Neural cell (in vitro differentiated cells): Measurements from ENCODE around the gene REEP6. TPM values are rescaled to one million over a fixed set of nuclear protein-coding genes. Genes with fewer than 3 reads are reported as not detected.
"Not testable (repeated sequence)": the region's sequence is repeated elsewhere in the genome, so short reads cannot be mapped to it uniquely, and the experiment has no call there.

Source experiments
- H2AFZ ChIP-seq: fragments of 200-600, 300-800 bp; sonication (generic), shearing (Covaris generic); 2 replicates; pipeline ENCODE4 v1.6.0; 2014; ENCODE audit warnings: low read depth, mild to moderate bottlenecking, antibody characterized with exemption, low read length, moderate library complexity
- H3F3A ChIP-seq: fragments of 200-600 bp; shearing (Covaris generic); 2 replicates; pipeline ENCODE4 v1.6.1; 2016; ENCODE audit warnings: mild to moderate bottlenecking, moderate library complexity, mixed read lengths, antibody characterized with exemption, low read length; ENCODE audit not compliant: insufficient read depth, poor library complexity, severe bottlenecking
- H3K27ac ChIP-seq: fragments of 200-600, 300-800 bp; sonication (generic), shearing (Covaris generic); 2 replicates; pipeline ENCODE4 v1.5.1; 2014; ENCODE audit warnings: mild to moderate bottlenecking, low read length, moderate library complexity
- H3K27me3 ChIP-seq: fragments of 300-800, 200-600 bp; sonication (generic), shearing (Covaris generic); 2 replicates; pipeline ENCODE4 v1.6.0; 2014; ENCODE audit warnings: mild to moderate bottlenecking, low read depth, low read length, moderate library complexity; ENCODE audit not compliant: insufficient read depth
- H3K36me3 ChIP-seq: fragments of 300-800, 200-600 bp; sonication (generic), shearing (Covaris generic); 2 replicates; pipeline ENCODE4 v1.5.1; 2014; ENCODE audit warnings: mild to moderate bottlenecking, antibody characterized with exemption, low read length, moderate library complexity; ENCODE audit not compliant: insufficient read depth
- H3K4me2 ChIP-seq: fragments of 300-800, 200-600 bp; sonication (generic), shearing (Covaris generic); 2 replicates; pipeline ENCODE4 v1.6.0; 2014; ENCODE audit warnings: mild to moderate bottlenecking, low read length
- H3K4me3 ChIP-seq: fragments of 300-800, 200-600 bp; sonication (generic), shearing (Covaris generic); 2 replicates; pipeline ENCODE4 v1.5.1; 2014; ENCODE audit warnings: mild to moderate bottlenecking, low read length, moderate library complexity
- H3K79me2 ChIP-seq: fragments of 200-600 bp; shearing (Covaris generic); replicated peaks from 2 replicates; pipeline ENCODE4 v1.6.0; 2014; ENCODE audit warnings: mild to moderate bottlenecking, low read length, moderate library complexity; ENCODE audit not compliant: insufficient read depth
- H3K9ac ChIP-seq: fragments of 300-800, 200-600 bp; sonication (generic), shearing (Covaris generic); 2 replicates; pipeline ENCODE4 v1.6.1; 2016; ENCODE audit warnings: mild to moderate bottlenecking, low read length, mixed read lengths
- H3K9me2 ChIP-seq: fragments of 200-600 bp; shearing (Covaris generic); 2 replicates; pipeline ENCODE4 v1.6.1; 2016; ENCODE audit warnings: mild to moderate bottlenecking, low read length, mixed read lengths; ENCODE audit not compliant: insufficient read depth
- H3K9me3 ChIP-seq: fragments of 200-600, 300-800 bp; sonication (generic), shearing (Covaris generic); 2 replicates; pipeline ENCODE4 v1.6.1; 2016; ENCODE audit warnings: mild to moderate bottlenecking, mixed run types, low read length, moderate library complexity, mixed read lengths
- H4K20me1 ChIP-seq: fragments of 200-600 bp; shearing (Covaris generic); 2 replicates; pipeline ENCODE4 v1.6.1; 2016; ENCODE audit warnings: mild to moderate bottlenecking, mixed run types; ENCODE audit not compliant: insufficient read depth
- EP300 ChIP-seq: fragments of 450-650 bp; conservative IDR thresholded peaks from 2 replicates; pipeline ENCODE4 v1.6.1; 2014; ENCODE audit warnings: antibody characterized with exemption, mild to moderate bottlenecking, moderate library complexity; ENCODE audit not compliant: poor library complexity, severe bottlenecking
- EZH2 ChIP-seq: fragments of 200-600, 300-800 bp; shearing (Covaris generic), sonication (generic); IDR thresholded peaks from 2 replicates; pipeline ENCODE4 v1.6.1; 2014; ENCODE audit warnings: antibody characterized with exemption, low read length, borderline replicate concordance, mild to moderate bottlenecking; ENCODE audit not compliant: insufficient read depth, poor library complexity, severe bottlenecking
- MXI1 ChIP-seq: fragments of 450-650 bp; conservative IDR thresholded peaks from 2 replicates; pipeline ENCODE4 v1.6.1; 2014; ENCODE audit warnings: antibody characterized with exemption, mild to moderate bottlenecking; ENCODE audit not compliant: poor library complexity, severe bottlenecking
- POLR2AphosphoS5 ChIP-seq: IDR thresholded peaks from 2 replicates; pipeline ENCODE4 v1.6.1; 2012
- RAD21 ChIP-seq: fragments of 450-650 bp; conservative IDR thresholded peaks from 2 replicates; pipeline ENCODE4 v1.6.1; 2014; ENCODE audit warnings: antibody characterized with exemption, mild to moderate bottlenecking, moderate library complexity
- REST ChIP-seq: IDR thresholded peaks from 2 replicates; pipeline ENCODE4 v1.6.1; 2012; ENCODE audit warnings: borderline replicate concordance
- SMC3 ChIP-seq: fragments of 450-650 bp; conservative IDR thresholded peaks from 2 replicates; pipeline ENCODE4 v1.6.1; 2014; ENCODE audit warnings: antibody characterized with exemption, mild to moderate bottlenecking, moderate library complexity; ENCODE audit not compliant: poor library complexity
- TAF1 ChIP-seq: IDR thresholded peaks from 2 replicates; pipeline ENCODE4 v1.6.1; 2012; ENCODE audit warnings: low read depth
- polyA plus RNA-seq: library from polyadenylated mRNA; depleted of rRNA; stranded (reverse); fragments of >200 nt; gene quantifications from 2 replicates; pipeline ENCODE4 v1.2.3, GENCODE V29; 2014
- TF ChIP-seq, protein P1 (sequence below): fragments of 450-650 bp; IDR thresholded peaks from 2 replicates; pipeline ENCODE4 v1.5.1; 2014; ENCODE audit warnings: antibody characterized with exemption, mild to moderate bottlenecking, moderate library complexity; ENCODE audit not compliant: poor library complexity, severe bottlenecking

The REEP6 gene
- polyA plus RNA-seq, 1 donor from 2014 or later, result 10.7 TPM

GRCh38 chr19:1533510-1534150, 42.6 kb downstream of the REEP6 start:
- H3F3A ChIP-seq, result no peaks in the 10 kb centered on the region
- no peak overlapping the region for H3K4me3 ChIP-seq
- H3K27ac ChIP-seq, result no peak overlapping the region
- H3K9ac ChIP-seq, result no peak overlapping the region
- no peak overlapping the region for H3K4me2 ChIP-seq
- H3K79me2 ChIP-seq, result no peaks in the 10 kb centered on the region
- no peak overlapping the region for H2AFZ ChIP-seq
- no peaks in the 10 kb centered on the region for H4K20me1 ChIP-seq
- H3K36me3 ChIP-seq, result no peaks in the 10 kb centered on the region
- TF ChIP-seq SMC3 (no peak), RAD21 (no peak), MXI1 (no peak), POLR2AphosphoS5 (no peak), EP300 (no peak), EZH2 (no peak), REST (no peak), TAF1 (no peak)
- TF ChIP-seq, protein P1, sequence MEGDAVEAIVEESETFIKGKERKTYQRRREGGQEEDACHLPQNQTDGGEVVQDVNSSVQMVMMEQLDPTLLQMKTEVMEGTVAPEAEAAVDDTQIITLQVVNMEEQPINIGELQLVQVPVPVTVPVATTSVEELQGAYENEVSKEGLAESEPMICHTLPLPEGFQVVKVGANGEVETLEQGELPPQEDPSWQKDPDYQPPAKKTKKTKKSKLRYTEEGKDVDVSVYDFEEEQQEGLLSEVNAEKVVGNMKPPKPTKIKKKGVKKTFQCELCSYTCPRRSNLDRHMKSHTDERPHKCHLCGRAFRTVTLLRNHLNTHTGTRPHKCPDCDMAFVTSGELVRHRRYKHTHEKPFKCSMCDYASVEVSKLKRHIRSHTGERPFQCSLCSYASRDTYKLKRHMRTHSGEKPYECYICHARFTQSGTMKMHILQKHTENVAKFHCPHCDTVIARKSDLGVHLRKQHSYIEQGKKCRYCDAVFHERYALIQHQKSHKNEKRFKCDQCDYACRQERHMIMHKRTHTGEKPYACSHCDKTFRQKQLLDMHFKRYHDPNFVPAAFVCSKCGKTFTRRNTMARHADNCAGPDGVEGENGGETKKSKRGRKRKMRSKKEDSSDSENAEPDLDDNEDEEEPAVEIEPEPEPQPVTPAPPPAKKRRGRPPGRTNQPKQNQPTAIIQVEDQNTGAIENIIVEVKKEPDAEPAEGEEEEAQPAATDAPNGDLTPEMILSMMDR, result no peak
- H3K9me2 ChIP-seq, result no peaks in the 10 kb centered on the region
- H3K9me3 ChIP-seq, result no peaks in the 10 kb centered on the region
- no peaks in the 10 kb centered on the region for H3K27me3 ChIP-seq

GRCh38 chr19:1534972-1535371, 44.0 kb downstream of the REEP6 start:
- H4K20me1 ChIP-seq, result no peaks in the 10 kb centered on the region
- no peak overlapping the region for H2AFZ ChIP-seq
- H3K79me2 ChIP-seq, result no peaks in the 10 kb centered on the region
- H3K27me3 ChIP-seq, result no peaks in the 10 kb centered on the region
- H3F3A ChIP-seq, result no peaks in the 10 kb centered on the region
- TF ChIP-seq TAF1 (no peak), EZH2 (no peak), REST (no peak), RAD21 (no peak), MXI1 (no peak), POLR2AphosphoS5 (no peak)
- TF ChIP-seq, protein P1, result no peak
- no peak overlapping the region for H3K27ac ChIP-seq
- H3K36me3 ChIP-seq, result no peaks in the 10 kb centered on the region
- H3K9me2 ChIP-seq, result no peaks in the 10 kb centered on the region
- H3K4me2 ChIP-seq, result no peak overlapping the region
- H3K9ac ChIP-seq, result no peak overlapping the region
- H3K9me3 ChIP-seq, result no peaks in the 10 kb centered on the region
- no peak overlapping the region for H3K4me3 ChIP-seq

DNA sequence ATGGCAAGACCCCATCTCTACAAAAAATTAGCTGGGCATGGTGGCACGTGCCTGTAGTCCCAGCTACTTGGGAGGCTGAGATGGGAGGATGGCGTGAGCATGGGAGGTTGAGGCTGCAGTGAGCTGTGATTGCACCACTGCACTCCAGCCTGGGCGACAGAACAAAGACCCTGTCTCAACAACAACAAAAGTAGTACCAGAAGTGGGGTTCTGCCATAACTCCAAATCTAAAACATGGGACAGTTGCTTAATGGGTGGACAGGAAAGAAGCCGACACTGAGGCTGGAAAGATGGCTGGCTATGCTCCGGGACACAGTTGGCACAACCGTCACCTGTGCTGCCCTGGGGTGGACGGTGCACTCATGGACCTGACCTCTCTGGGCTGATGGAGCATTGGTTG, 44.7 kb downstream of the REEP6 start:
- not testable (repeated sequence) for H2AFZ ChIP-seq, H3K36me3 ChIP-seq, H3F3A ChIP-seq, H3K27ac ChIP-seq, H3K79me2 ChIP-seq, H3K4me2 ChIP-seq, H4K20me1 ChIP-seq, H3K9me3 ChIP-seq, H3K9me2 ChIP-seq, H3K9ac ChIP-seq, H3K27me3 ChIP-seq, H3K4me3 ChIP-seq
